ENCODE results near the gene SLC2A4RG.

Gene SLC2A4RG

GRCh38 chr20:63701329-63702035 is 38.1 kb upstream of the SLC2A4RG start:
- no peak overlapping the region for H3K4me3 ChIP-seq (ENCODE audit: low read depth, low read length)
- DNase-seq (ENCODE audit: low read depth) = no peak
- no peak for TF ChIP-seq CTCF (IDR thresholded peaks at IDR 0.05; ENCODE audit: low read depth, low read length, missing control alignments)

- TF ChIP-seq CTCF (IDR thresholded peaks at IDR 0.05; ENCODE audit: low read depth, low read length, missing control alignments) = no peak
- no peak for DNase-seq (ENCODE audit: low read depth)
- H3K4me3 ChIP-seq (ENCODE audit: low read depth, low read length) = no peak overlapping the region
Observed at GRCh38 chr20:63702036-63702665, 37.4 kb upstream of the SLC2A4RG start.

GRCh38 chr20:63702751-63703470 is 36.7 kb upstream of the SLC2A4RG start:
- no peak overlapping the region for H3K4me3 ChIP-seq (ENCODE audit: low read depth, low read length)
- TF ChIP-seq CTCF (IDR thresholded peaks at IDR 0.05; ENCODE audit: low read depth, low read length, missing control alignments) = no peak

GRCh38 chr20:63703471-63703975 is 36.1 kb upstream of the SLC2A4RG start:
- TF ChIP-seq CTCF (IDR thresholded peaks at IDR 0.05; ENCODE audit: low read depth, low read length, missing control alignments) = no peak
- DNase-seq (ENCODE audit: low read depth) = no peak
- H3K4me3 ChIP-seq (ENCODE audit: low read depth, low read length) = no peak overlapping the region

More at GRCh38 chr20:63702751-63703470, 36.7 kb upstream of the SLC2A4RG start:
- DNase-seq (ENCODE audit: low read depth) = no peak

- no peak for DNase-seq (ENCODE audit: low read depth)
- H3K4me3 ChIP-seq (ENCODE audit: low read depth, low read length) = no peak overlapping the region
- TF ChIP-seq CTCF (IDR thresholded peaks at IDR 0.05; ENCODE audit: low read depth, low read length, missing control alignments) = no peak
Observed at GRCh38 chr20:63703976-63704748, 35.4 kb upstream of the SLC2A4RG start.

- H3K4me3 ChIP-seq (ENCODE audit: low read depth, low read length) = no peak overlapping the region
- TF ChIP-seq CTCF (IDR thresholded peaks at IDR 0.05; ENCODE audit: low read depth, low read length, missing control alignments) = no peak
- no peak for DNase-seq (ENCODE audit: low read depth)
Observed at GRCh38 chr20:63704749-63705117, 34.8 kb upstream of the SLC2A4RG start.
